HCT116 (cell line): ENCODE measurements around the gene C1QB. TPM values are rescaled to one million over a fixed set of nuclear protein-coding genes. Genes with fewer than 3 reads are reported as not detected.

Source experiments
- ATAC-seq: fragments of 200-7000 bp; cut with Tn5 transposase; 2 replicates; pipeline ENCODE4 v1.9.1; 2020; ENCODE audit warnings: mild to moderate bottlenecking, moderate library complexity
- BruUV-seq: library from RNA; stranded (reverse); fragments of 400-500 nt; replicated peaks from 2 replicates; lab custom pipeline; 2021; lab: Mats Ljungman, UMichigan
- CTCF ChIA-PET: fragments of 300-600 bp; sonication (Branson Sonifier 250); formaldehyde crosslinking; loops from one replicate; lab custom pipeline; 2021; ENCODE audit warnings: antibody characterized with exemption; lab: Charles Lee
- POLR2A ChIA-PET: fragments of 300-600, 350-600 bp; sonication (Branson Sonifier 250); formaldehyde crosslinking; loops from one replicate; lab custom pipeline; 2021; ENCODE audit warnings: antibody characterized with exemption; lab: Charles Lee
- RAD21 ChIA-PET, 2 experiments: fragments of 300-600 bp; sonication (Branson Sonifier 250); formaldehyde crosslinking; loops; one replicate each; lab custom pipeline; 2023; ENCODE audit warnings: low total read pairs in 2 of 2; ENCODE audit not compliant: uncharacterized antibody in 2 of 2, unreplicated experiment in 2 of 2, low non-redundant PET in 1 of 2; lab: Charles Lee
- DNase-seq: peaks from one replicate; pipeline ENCODE4 v3.0.0-alpha.2; 2010; ENCODE audit warnings: low read depth, low spot score
- H2AFZ ChIP-seq: fragments of 200-600 bp; shearing (Covaris generic), sonication (generic); 2 replicates; pipeline ENCODE4 v1.6.1; 2017; ENCODE audit warnings: low read depth, mixed run types, mixed read lengths, antibody characterized with exemption, low read length; ENCODE audit not compliant: poor library complexity, severe bottlenecking
- H3K27ac ChIP-seq: 2 replicates; pipeline ENCODE4 v1.5.1; 2012; ENCODE audit warnings: low read depth, low read length
- H3K27me3 ChIP-seq: fragments of 200-600 bp; sonication (generic); 2 replicates; pipeline ENCODE4 v1.6.1; 2016; ENCODE audit warnings: mixed run types, low read length, mixed read lengths; ENCODE audit not compliant: insufficient read depth
- H3K36me3 ChIP-seq, 2 experiments: fragments of 200-500 bp in 1 of 2; fragments of 200-600 bp in 1 of 2; sonication (Bioruptor generic) in 1 of 2; sonication (generic) in 1 of 2; 2 replicates each; pipeline versions ENCODE4 v1.5.1 to v1.6.1; 2014 to 2016; ENCODE audit warnings: low read length in 2 of 2, inconsistent platforms in 1 of 2, mixed read lengths in 1 of 2, mixed run types in 1 of 2; ENCODE audit not compliant: insufficient read depth in 2 of 2, control insufficient read depth in 1 of 2
- H3K4me1 ChIP-seq, 2 experiments: fragments of 200-600 bp in 1 of 2; sonication (generic) in 1 of 2; 2 replicates each; pipeline versions ENCODE4 v1.5.1 to v1.6.1; 2012 to 2017; ENCODE audit warnings: low read length in 2 of 2, inconsistent platforms in 1 of 2, mild to moderate bottlenecking in 1 of 2, mixed read lengths in 1 of 2, mixed run types in 1 of 2, moderate library complexity in 1 of 2; ENCODE audit not compliant: insufficient read depth in 2 of 2, control insufficient read depth in 1 of 2
- H3K4me2 ChIP-seq: fragments of 200-600 bp; sonication (generic); 2 replicates; pipeline ENCODE4 v1.6.1; 2017; ENCODE audit warnings: mixed run types, low read length, mixed read lengths
- H3K4me3 ChIP-seq, 2 experiments: fragments of 200-600 bp in 1 of 2; sonication (generic) in 1 of 2; replicated peaks in 1 of 2; 2 replicates each; pipeline ENCODE4 v1.5.1; 2011 to 2016; ENCODE audit warnings: low read length in 2 of 2, control low read depth in 1 of 2, low read depth in 1 of 2, mild to moderate bottlenecking in 1 of 2, mixed read lengths in 1 of 2, mixed run types in 1 of 2
- H3K79me2 ChIP-seq: fragments of 200-600 bp; sonication (generic); 2 replicates; pipeline ENCODE4 v1.6.1; 2017; ENCODE audit warnings: mild to moderate bottlenecking, mixed run types, low read length, moderate library complexity, mixed read lengths; ENCODE audit not compliant: insufficient read depth
- H3K9ac ChIP-seq: fragments of 200-600 bp; sonication (generic); 2 replicates; pipeline ENCODE4 v1.6.1; 2016; ENCODE audit warnings: low read length, mixed read lengths
- H3K9me2 ChIP-seq: fragments of 200-600 bp; sonication (generic), shearing (Covaris generic); 2 replicates; pipeline ENCODE4 v1.6.1; 2017; ENCODE audit warnings: mixed run types, mild to moderate bottlenecking, moderate library complexity; ENCODE audit not compliant: insufficient read depth
- H3K9me3 ChIP-seq, 2 experiments: fragments of 200-500 bp in 1 of 2; fragments of 200-600 bp in 1 of 2; sonication (Bioruptor generic) in 1 of 2; sonication (generic) in 1 of 2; 2 replicates each; pipeline ENCODE4 v1.6.1; 2014 to 2017; ENCODE audit warnings: low read length in 2 of 2, mixed read lengths in 2 of 2, inconsistent platforms in 1 of 2, low read depth in 1 of 2, mild to moderate bottlenecking in 1 of 2, mixed run types in 1 of 2, moderate library complexity in 1 of 2; ENCODE audit not compliant: control insufficient read depth in 1 of 2, insufficient read depth in 1 of 2
- H4K20me1 ChIP-seq: fragments of 200-600 bp; sonication (generic), shearing (Covaris generic); 2 replicates; pipeline ENCODE4 v1.6.1; 2017; ENCODE audit warnings: mixed run types, mild to moderate bottlenecking, moderate library complexity; ENCODE audit not compliant: insufficient read depth
- ATF3 ChIP-seq: IDR thresholded peaks from 2 replicates; pipeline ENCODE4 v1.6.1; 2012
- CEBPB ChIP-seq: IDR thresholded peaks from 2 replicates; pipeline ENCODE4 v1.6.1; 2012; ENCODE audit warnings: low read depth
- CTCF ChIP-seq, 3 experiments: fragments of 200-600 bp in 1 of 3; sonication (generic) in 1 of 3; IDR thresholded peaks in 2 of 3; conservative IDR thresholded peaks in 1 of 3; 2 replicates each; pipeline ENCODE4 v1.5.1; 2012 to 2017; ENCODE audit warnings: low read depth in 2 of 3, low read length in 2 of 3, antibody characterized with exemption in 1 of 3, borderline replicate concordance in 1 of 3, control low read depth in 1 of 3, mild to moderate bottlenecking in 1 of 3, mixed read lengths in 1 of 3, mixed run types in 1 of 3, moderate library complexity in 1 of 3; ENCODE audit not compliant: insufficient read depth in 1 of 3
- EZH2 ChIP-seq: fragments of 200-600 bp; sonication (generic); IDR thresholded peaks from 2 replicates; pipeline ENCODE4 v1.6.1; 2017; ENCODE audit warnings: antibody characterized with exemption, mixed run types
- EZH2phosphoT487 ChIP-seq: fragments of 200-600 bp; IDR thresholded peaks from 2 replicates; pipeline ENCODE4 v1.6.1; 2018; ENCODE audit warnings: antibody characterized with exemption, borderline replicate concordance
- FOSL1 ChIP-seq: IDR thresholded peaks from 2 replicates; pipeline ENCODE4 v1.6.1; 2012; ENCODE audit warnings: low read depth
- JUND ChIP-seq: IDR thresholded peaks from 2 replicates; pipeline ENCODE4 v1.6.1; 2012
- MAX ChIP-seq: IDR thresholded peaks from 2 replicates; pipeline ENCODE4 v1.6.1; 2012
- POLR2AphosphoS5 ChIP-seq: IDR thresholded peaks from 2 replicates; pipeline ENCODE4 v1.6.1; 2011; ENCODE audit warnings: mild to moderate bottlenecking, low read depth, low read length, moderate library complexity
- SIN3A ChIP-seq: IDR thresholded peaks from 2 replicates; pipeline ENCODE4 v1.6.1; 2012; ENCODE audit warnings: low read depth
- SP1 ChIP-seq: IDR thresholded peaks from 2 replicates; pipeline ENCODE4 v1.6.1; 2012; ENCODE audit warnings: low read depth
- SRF ChIP-seq: IDR thresholded peaks from 2 replicates; pipeline ENCODE4 v1.6.1; 2012; ENCODE audit warnings: low read depth
- TCF7L2 ChIP-seq: IDR thresholded peaks from 2 replicates; pipeline ENCODE4 v1.7.0; 2011; ENCODE audit warnings: borderline replicate concordance, inconsistent platforms; ENCODE audit not compliant: insufficient read depth, insufficient read length; ENCODE audit errors: extremely low read depth
- YY1 ChIP-seq: IDR thresholded peaks from 2 replicates; pipeline ENCODE4 v1.6.1; 2011; ENCODE audit warnings: low read length, low read depth, moderate library complexity, mild to moderate bottlenecking; ENCODE audit not compliant: insufficient replicate concordance; ENCODE audit errors: extremely low read depth
- ZBTB33 ChIP-seq: IDR thresholded peaks from 2 replicates; pipeline ENCODE4 v1.6.1; 2011; ENCODE audit warnings: mild to moderate bottlenecking, low read length, moderate library complexity; ENCODE audit not compliant: insufficient replicate concordance; ENCODE audit errors: extremely low read depth
- ZFX ChIP-seq: fragments of 450-650 bp; IDR thresholded peaks from 2 replicates; pipeline ENCODE4 v1.6.1; 2017
- ZNF274 ChIP-seq: fragments of 200-500 bp; sonication (Bioruptor generic); IDR thresholded peaks from 2 replicates; pipeline ENCODE4 v1.6.1; 2014; ENCODE audit warnings: mild to moderate bottlenecking, low read depth, low read length, inconsistent platforms
- intact Hi-C: fragments of 100-400 bp; cut with micrococcal nuclease; formaldehyde crosslinking; loops from 2 replicates; pipeline ENCODE4 v1.10.0; 2022
- total RNA-seq: library from RNA; stranded (reverse); gene quantifications from one replicate; pipeline ENCODE4 v1.2.1, GENCODE V29; 2021; ENCODE audit not compliant: unreplicated experiment

Gene C1QB
- total RNA-seq, 1 experiment from 2014 or later, result 0.32 TPM

- RAD21 ChIA-PET, result interaction anchor here in 1 of 2 experiments (0.6 kb wide), 1 partner anchor 235 kb away, joined by 4 read pairs; no protein-coding TSS in a partner anchor
- BruUV-seq, result no TSS peak
- Histone ChIP-seq H3K79me2 (no peaks in the 10 kb centered on the region), H3K36me3 (no peaks in the 10 kb centered on the region), H3K27me3 (peaks cover 77% of the 10 kb centered on the region), H3K4me2 (no peak overlapping the region), H4K20me1 (no peaks in the 10 kb centered on the region), H3K9me2 (no peaks in the 10 kb centered on the region), H3K27ac (no peak overlapping the region), H3K9me3 (no peaks in the 10 kb centered on the region), H2AFZ (no peak overlapping the region), H3K4me1 (no peaks in the 10 kb centered on the region), H3K9ac (no peak overlapping the region), H3K4me3 (no peak overlapping the region)
- POLR2A ChIA-PET, result no interaction called here
- CTCF ChIA-PET, result no interaction called here
- intact Hi-C loops, result no loop called here
- ATAC-seq (no peak), DNase-seq (no peak)
- TF ChIP-seq SIN3A (no peak), POLR2AphosphoS5 (no peak), MAX (no peak), SP1 (no peak), ZFX (no peak), YY1 (no peak), ZNF274 (no peak), JUND (no peak), ATF3 (no peak), EZH2 (no peak), ZBTB33 (no peak), EZH2phosphoT487 (no peak), CEBPB (no peak), FOSL1 (no peak), SRF (no peak), TCF7L2 (no peak), CTCF (IDR thresholded peaks at IDR 0.05 in 2 of 3, conservative IDR thresholded peaks at IDR 0.05 in 1 of 3; ENCODE audit: borderline replicate concordance in 1 of 3, insufficient read depth in 1 of 3, low read depth in 2 of 3, low read length in 2 of 3) (no peak)
Measured at GRCh38 chr1:22616571-22616970, 36.5 kb upstream of the C1QB start.
